SU-DHL-6 (cell line): ENCODE data around the gene ALK.

ENCODE experiments used
- H2AFZ ChIP-seq: fragments of 200-600 bp; sonication (generic); 2 replicates; pipeline ENCODE4 v1.6.1; 2014; ENCODE audit warnings: low read depth, mild to moderate bottlenecking, moderate library complexity, mixed read lengths, antibody characterized with exemption, low read length; ENCODE audit not compliant: severe bottlenecking
- H3F3A ChIP-seq: fragments of 200-600 bp; shearing (Covaris generic); 2 replicates; pipeline ENCODE4 v1.6.0; 2016; ENCODE audit warnings: antibody characterized with exemption, mild to moderate bottlenecking; ENCODE audit not compliant: insufficient read depth
- H3K27ac ChIP-seq: fragments of 200-600 bp; sonication (generic); 2 replicates; pipeline ENCODE4 v1.5.1; 2016; ENCODE audit warnings: low read depth, mild to moderate bottlenecking, low read length, moderate library complexity, mixed read lengths
- H3K27me3 ChIP-seq: fragments of 200-600 bp; sonication (generic), shearing (Covaris generic); 2 replicates; pipeline ENCODE4 v1.6.0; 2014; ENCODE audit warnings: mild to moderate bottlenecking, low read length
- H3K36me3 ChIP-seq: fragments of 200-600 bp; sonication (generic); 2 replicates; pipeline ENCODE4 v1.6.1; 2014; ENCODE audit warnings: mild to moderate bottlenecking, low read length, mixed read lengths
- H3K4me2 ChIP-seq: fragments of 300-600, 200-600 bp; shearing (Covaris generic), sonication (generic); 2 replicates; pipeline ENCODE4 v1.6.0; 2014; ENCODE audit warnings: low read length, low read depth, mild to moderate bottlenecking; ENCODE audit not compliant: poor library complexity, severe bottlenecking
- H3K4me3 ChIP-seq: fragments of 200-600 bp; sonication (generic); 2 replicates; pipeline ENCODE4 v1.5.1; 2014; ENCODE audit warnings: antibody characterized with exemption, low read length, mild to moderate bottlenecking, mixed read lengths; ENCODE audit not compliant: insufficient read depth, poor library complexity, severe bottlenecking
- H3K79me2 ChIP-seq: fragments of 200-600 bp; sonication (generic); 2 replicates; pipeline ENCODE4 v1.6.1; 2014; ENCODE audit warnings: mild to moderate bottlenecking, low read length, moderate library complexity; ENCODE audit not compliant: insufficient read depth
- H3K9ac ChIP-seq: fragments of 200-600 bp; sonication (generic); 2 replicates; pipeline ENCODE4 v1.7.0; 2014; ENCODE audit warnings: mild to moderate bottlenecking, low read length
- H3K9me2 ChIP-seq: fragments of 200-600 bp; sonication (generic); replicated peaks from 2 replicates; pipeline ENCODE4 v1.6.1; 2014; ENCODE audit warnings: low read length; ENCODE audit not compliant: insufficient read depth
- H3K9me3 ChIP-seq: fragments of 200-600 bp; sonication (generic); 2 replicates; pipeline ENCODE4 v1.6.1; 2014; ENCODE audit warnings: low read length, mixed read lengths; ENCODE audit not compliant: insufficient read depth
- H4K20me1 ChIP-seq: fragments of 200-600 bp; sonication (generic); 2 replicates; pipeline ENCODE4 v1.6.1; 2014; ENCODE audit warnings: low read depth, mild to moderate bottlenecking, antibody characterized with exemption, low read length, moderate library complexity, mixed read lengths
- EZH2phosphoT487 ChIP-seq: fragments of 200-600 bp; sonication (generic), shearing (Covaris generic); conservative IDR thresholded peaks from 2 replicates; pipeline ENCODE4 v1.6.1; 2018; ENCODE audit warnings: mild to moderate bottlenecking, antibody characterized with exemption, low read length, moderate library complexity, mixed read lengths
- TF ChIP-seq, protein P1 (sequence below): fragments of 200-600 bp; sonication (generic); IDR thresholded peaks from one replicate; pipeline ENCODE4 v1.5.1; 2017; ENCODE audit warnings: antibody characterized with exemption, mild to moderate bottlenecking, low read length, moderate library complexity; ENCODE audit not compliant: insufficient read depth, poor library complexity, severe bottlenecking

The ALK gene

DNA sequence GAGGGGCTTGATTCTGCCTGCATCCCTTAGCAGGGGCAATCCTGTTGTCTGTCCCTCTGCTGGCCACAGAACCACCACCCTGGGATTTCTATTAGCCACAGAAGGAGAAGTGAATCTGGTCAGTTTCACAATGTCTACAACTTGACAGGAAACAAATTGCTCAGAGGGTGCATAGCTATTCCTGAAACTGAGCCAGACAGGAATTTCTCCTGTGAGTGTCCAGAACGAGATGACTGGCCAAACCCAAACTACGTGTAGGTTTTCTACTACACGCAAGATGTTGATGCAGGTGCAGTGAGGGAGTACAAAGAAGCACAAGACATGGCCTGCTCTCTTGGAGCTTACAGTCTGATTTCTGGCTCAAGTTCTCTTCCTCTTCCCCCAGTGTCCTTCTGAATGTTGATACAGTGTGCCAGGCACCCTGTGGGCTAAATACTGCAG, 604.3 kb downstream of the ALK start:
- Histone ChIP-seq H3K9ac (no peak overlapping the region), H2AFZ (no peak overlapping the region), H4K20me1 (no peaks in the 10 kb centered on the region), H3K9me2 (no peaks in the 10 kb centered on the region), H3K4me2 (no peak overlapping the region), H3K9me3 (no peaks in the 10 kb centered on the region), H3K27ac (no peak overlapping the region), H3K79me2 (no peaks in the 10 kb centered on the region), H3K36me3 (no peaks in the 10 kb centered on the region), H3F3A (no peaks in the 10 kb centered on the region; the same call in 1 of the 2 replicates), H3K4me3 (no peak overlapping the region), H3K27me3 (no peaks in the 10 kb centered on the region)
- no peak for TF ChIP-seq EZH2phosphoT487
- TF ChIP-seq, protein P1, sequence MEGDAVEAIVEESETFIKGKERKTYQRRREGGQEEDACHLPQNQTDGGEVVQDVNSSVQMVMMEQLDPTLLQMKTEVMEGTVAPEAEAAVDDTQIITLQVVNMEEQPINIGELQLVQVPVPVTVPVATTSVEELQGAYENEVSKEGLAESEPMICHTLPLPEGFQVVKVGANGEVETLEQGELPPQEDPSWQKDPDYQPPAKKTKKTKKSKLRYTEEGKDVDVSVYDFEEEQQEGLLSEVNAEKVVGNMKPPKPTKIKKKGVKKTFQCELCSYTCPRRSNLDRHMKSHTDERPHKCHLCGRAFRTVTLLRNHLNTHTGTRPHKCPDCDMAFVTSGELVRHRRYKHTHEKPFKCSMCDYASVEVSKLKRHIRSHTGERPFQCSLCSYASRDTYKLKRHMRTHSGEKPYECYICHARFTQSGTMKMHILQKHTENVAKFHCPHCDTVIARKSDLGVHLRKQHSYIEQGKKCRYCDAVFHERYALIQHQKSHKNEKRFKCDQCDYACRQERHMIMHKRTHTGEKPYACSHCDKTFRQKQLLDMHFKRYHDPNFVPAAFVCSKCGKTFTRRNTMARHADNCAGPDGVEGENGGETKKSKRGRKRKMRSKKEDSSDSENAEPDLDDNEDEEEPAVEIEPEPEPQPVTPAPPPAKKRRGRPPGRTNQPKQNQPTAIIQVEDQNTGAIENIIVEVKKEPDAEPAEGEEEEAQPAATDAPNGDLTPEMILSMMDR: no peak

DNA sequence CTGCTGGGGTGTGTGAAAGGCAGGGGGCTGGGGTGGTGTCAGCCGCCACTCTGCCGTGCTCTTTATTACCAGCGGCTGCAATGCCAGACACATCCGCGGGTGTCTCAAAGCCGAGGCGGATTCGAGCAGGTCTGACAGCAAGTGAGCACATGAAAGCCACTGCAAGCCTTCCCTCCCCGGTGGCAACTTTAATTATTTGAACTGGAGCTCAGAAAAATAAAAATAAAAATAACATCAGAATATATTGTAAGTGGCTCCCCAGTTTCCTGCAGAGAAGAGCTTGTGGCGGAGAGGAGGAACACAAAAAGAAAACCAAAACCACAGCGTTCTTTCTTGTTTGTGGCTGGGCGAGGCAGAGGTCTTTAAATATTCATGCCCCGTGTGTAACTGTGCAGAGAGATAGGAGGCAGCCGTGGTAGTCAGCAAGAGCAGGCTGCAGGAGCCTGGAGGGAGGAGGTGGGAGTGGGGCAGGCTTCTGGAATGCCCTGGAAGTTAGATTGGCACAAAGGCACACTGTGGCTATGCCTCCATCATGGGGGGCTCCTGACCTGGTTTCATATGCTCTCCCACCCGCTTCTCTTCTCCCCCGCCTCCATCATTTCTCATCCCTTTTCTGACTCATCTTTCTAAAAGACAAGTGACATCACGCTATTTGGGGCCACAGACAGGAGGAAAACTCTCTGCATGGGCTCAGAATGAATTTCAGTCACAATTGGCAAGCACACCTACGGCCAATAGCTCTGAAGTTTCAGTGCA, 606.4 kb downstream of the ALK start:
- no peaks in the 10 kb centered on the region for H3K79me2 ChIP-seq
- no peak overlapping the region for H3K27ac ChIP-seq
- H3F3A ChIP-seq: no peaks in the 10 kb centered on the region; the same call in 1 of the 2 replicates
- H4K20me1 ChIP-seq: no peaks in the 10 kb centered on the region
- H3K36me3 ChIP-seq: no peaks in the 10 kb centered on the region
- no peaks in the 10 kb centered on the region for H3K27me3 ChIP-seq
- no peak overlapping the region for H2AFZ ChIP-seq
- TF ChIP-seq EZH2phosphoT487: no peak
- TF ChIP-seq, protein P1: no peak
- no peak overlapping the region for H3K4me3 ChIP-seq
- no peaks in the 10 kb centered on the region for H3K9me3 ChIP-seq
- H3K4me2 ChIP-seq: peak overlapping the region; percentile 26
- no peak overlapping the region for H3K9ac ChIP-seq
- no peaks in the 10 kb centered on the region for H3K9me2 ChIP-seq

DNA sequence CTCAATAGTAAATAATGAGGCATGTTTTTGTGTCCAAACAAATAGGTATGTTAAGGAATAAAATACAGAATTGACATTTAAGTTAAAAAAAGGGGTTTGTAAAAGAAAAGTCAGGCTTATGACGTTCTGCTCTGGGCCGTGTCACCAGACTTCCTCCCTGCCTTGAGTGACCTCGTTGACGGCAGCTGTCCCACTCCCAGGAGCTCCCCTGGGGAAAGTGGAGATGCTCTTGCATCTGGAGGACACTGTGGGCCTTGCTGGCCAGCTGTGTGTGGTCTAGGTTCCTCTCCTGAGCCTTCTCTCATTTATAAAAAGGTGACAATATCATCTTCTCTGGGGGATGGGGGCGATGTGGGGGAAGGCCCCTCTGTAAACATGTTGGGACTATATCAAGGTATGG, 609.9 kb downstream of the ALK start:
- H3K36me3 ChIP-seq: no peaks in the 10 kb centered on the region
- no peak overlapping the region for H3K4me3 ChIP-seq
- H3K9me3 ChIP-seq: no peaks in the 10 kb centered on the region
- no peaks in the 10 kb centered on the region for H3K79me2 ChIP-seq
- no peaks in the 10 kb centered on the region for H3K27me3 ChIP-seq
- no peaks in the 10 kb centered on the region for H3K9me2 ChIP-seq
- TF ChIP-seq EZH2phosphoT487: no peak
- TF ChIP-seq, protein P1: no peak
- H3K27ac ChIP-seq: no peak overlapping the region
- H3F3A ChIP-seq: no peaks in the 10 kb centered on the region; the same call in 1 of the 2 replicates
- no peak overlapping the region for H3K9ac ChIP-seq
- H3K4me2 ChIP-seq: no peak overlapping the region
- no peak overlapping the region for H2AFZ ChIP-seq
- no peaks in the 10 kb centered on the region for H4K20me1 ChIP-seq
